HepG2 (cell line): Measurements from ENCODE around the gene SLC7A8. TPM values are rescaled to one million over a fixed set of nuclear protein-coding genes. Genes with fewer than 3 reads are reported as not detected.

Experiments used
- AGO2 ChIP-seq: fragments of 200-400 bp; formaldehyde crosslinking; optimal IDR thresholded peaks from 2 replicates; pipeline ENCODE3; 2017; ENCODE audit warnings: mild to moderate bottlenecking, low read depth, low read length, moderate library complexity
- ARHGAP35 ChIP-seq: sonication (generic); formaldehyde crosslinking; IDR thresholded peaks from 2 replicates; pipeline ENCODE4 v1.9.0; 2022; ENCODE audit warnings: mild to moderate bottlenecking, inconsistent platforms, moderate library complexity, missing genetic modification reagents, borderline replicate concordance
- ATF6 ChIP-seq: sonication (generic); formaldehyde crosslinking; conservative IDR thresholded peaks from 2 replicates; pipeline ENCODE4 v1.4.0; 2020; ENCODE audit warnings: missing genetic modification reagents
- BRCA1 ChIP-seq: sonication (generic); formaldehyde crosslinking; IDR thresholded peaks from 2 replicates; pipeline ENCODE4 v1.4.0; 2020; ENCODE audit warnings: missing genetic modification reagents
- CENPT ChIP-seq: sonication (generic); formaldehyde crosslinking; IDR thresholded peaks from 2 replicates; pipeline ENCODE4 v1.8.0; 2022; ENCODE audit warnings: low read depth, mild to moderate bottlenecking, moderate library complexity, missing genetic modification reagents
- ERF ChIP-seq: IDR thresholded peaks from 2 replicates; pipeline ENCODE4 v1.6.1; 2018; ENCODE audit warnings: missing biosample characterization, missing genetic modification reagents
- ETV6 ChIP-seq: sonication (generic); formaldehyde crosslinking; conservative IDR thresholded peaks from 2 replicates; pipeline ENCODE4 v1.4.0; 2020; ENCODE audit warnings: missing genetic modification reagents
- GLI4 ChIP-seq: sonication (generic); formaldehyde crosslinking; IDR thresholded peaks from 2 replicates; pipeline ENCODE4 v1.5.1; 2020; ENCODE audit warnings: missing genetic modification reagents, mild to moderate bottlenecking, moderate library complexity, borderline replicate concordance
- GMEB2 ChIP-seq: IDR thresholded peaks from 2 replicates; pipeline ENCODE4 v1.6.1; 2016; ENCODE audit warnings: missing biosample characterization, missing genetic modification reagents, low read depth
- GPBP1L1 ChIP-seq: sonication (generic); formaldehyde crosslinking; IDR thresholded peaks from 2 replicates; pipeline ENCODE4 v1.5.0; 2020; ENCODE audit warnings: mild to moderate bottlenecking, missing genetic modification reagents
- JUNB ChIP-seq: sonication (generic); formaldehyde crosslinking; IDR thresholded peaks from 2 replicates; pipeline ENCODE4 v1.8.0; 2022; ENCODE audit warnings: missing genetic modification reagents, mild to moderate bottlenecking, borderline replicate concordance
- MAF1 ChIP-seq: sonication (generic); formaldehyde crosslinking; IDR thresholded peaks from 2 replicates; pipeline ENCODE4 v1.5.0; 2020; ENCODE audit warnings: missing genetic modification reagents, borderline replicate concordance
- MIER2 ChIP-seq: IDR thresholded peaks from 2 replicates; pipeline ENCODE4 v1.6.1; 2016; ENCODE audit warnings: missing biosample characterization, missing genetic modification reagents
- MTERF4 ChIP-seq: sonication (generic); formaldehyde crosslinking; IDR thresholded peaks from 2 replicates; pipeline ENCODE4 v1.8.0; 2023; ENCODE audit warnings: mild to moderate bottlenecking, missing genetic modification reagents
- PTBP1 ChIP-seq: fragments of 200-400 bp; formaldehyde crosslinking; IDR thresholded peaks from 2 replicates; pipeline ENCODE4 v1.6.1; 2018; ENCODE audit warnings: low read length, low read depth; ENCODE audit not compliant: poor library complexity, severe bottlenecking
- RFX5 ChIP-seq: IDR thresholded peaks from 2 replicates; pipeline ENCODE4 v1.6.1; 2011; ENCODE audit warnings: low read depth, low read length, improper control_type of control experiment
- TIGD3 ChIP-seq: sonication (generic); formaldehyde crosslinking; IDR thresholded peaks from 2 replicates; pipeline ENCODE4 v1.5.1; 2020; ENCODE audit warnings: mild to moderate bottlenecking, missing genetic modification reagents, borderline replicate concordance
- ZNF329 ChIP-seq: sonication (generic); formaldehyde crosslinking; IDR thresholded peaks from 2 replicates; pipeline ENCODE4 v1.9.0; 2021; ENCODE audit warnings: low read depth, mild to moderate bottlenecking, missing genetic modification reagents
- ZNF367 ChIP-seq: sonication (generic); formaldehyde crosslinking; IDR thresholded peaks from 2 replicates; pipeline ENCODE4 v1.4.0; 2020; ENCODE audit warnings: missing genetic modification reagents, borderline replicate concordance
- ZNF557 ChIP-seq: sonication (generic); formaldehyde crosslinking; IDR thresholded peaks from 2 replicates; pipeline ENCODE4 v1.4.0; 2020; ENCODE audit warnings: missing genetic modification reagents
- ZNF660 ChIP-seq: sonication (generic); formaldehyde crosslinking; IDR thresholded peaks from 2 replicates; pipeline ENCODE4 v1.5.1; 2020; ENCODE audit warnings: mild to moderate bottlenecking, low read depth, missing genetic modification reagents, borderline replicate concordance
- ZNF703 ChIP-seq: sonication (generic); formaldehyde crosslinking; IDR thresholded peaks from 2 replicates; pipeline ENCODE4 v1.5.1; 2020; ENCODE audit warnings: missing genetic modification reagents, mild to moderate bottlenecking, moderate library complexity, borderline replicate concordance
- polyA plus RNA-seq, 8 experiments: library from polyadenylated mRNA; depleted of rRNA in 3 of 8; stranded (reverse) in 7 of 8; unstranded in 1 of 8; fragments of >200 nt; fragmentation: Illumina TruSeq in 4 of 8; extraction: Trizol in 4 of 8; gene quantifications; 2 replicates each; pipeline versions ENCODE4 v1.2.1 to v1.2.3, GENCODE V29; 2011 to 2016; ENCODE audit warnings: low read depth in 4 of 8, missing spikeins in 1 of 8, mixed read lengths in 1 of 8; ENCODE audit not compliant: insufficient read depth in 1 of 8
- total RNA-seq, 5 experiments: library from RNA; depleted of rRNA; stranded (reverse); fragments of >200 nt; fragmentation: Illumina TruSeq; extraction: Trizol; gene quantifications; 2 replicates each; pipeline ENCODE4 v1.2.3, GENCODE V29; 2016; ENCODE audit warnings: low read depth in 1 of 5

Gene SLC7A8
- total and polyA plus RNA-seq, 2 of the 13 experiments (the other 11 are each of a cell fraction or from before 2014, with no cell fraction given) = 0.25 TPM; not detected in 1

- TF ChIP-seq PTBP1 (peak; percentile 95), CENPT (CRISPR knock-in tag) (peak; percentile 98), JUNB (CRISPR knock-in tag) (no peak), ZNF557 (CRISPR knock-in tag) (peak; percentile 90; the same call in 1 of the 2 replicates), AGO2 (peak; percentile 99), ZNF329 (0 out of 2 replicates have a peak, but pooled peaks have one; percentile 86), ZNF367 (peak; percentile 92; the same call in 1 of the 2 replicates), ZNF660 (peak; percentile 95; the same call in 1 of the 2 replicates), ZNF703 (CRISPR knock-in tag) (no peak; the same call in 1 of the 2 replicates), ATF6 (CRISPR knock-in tag) (peak; percentile 18; the same call in 1 of the 2 replicates), RFX5 (no peak; the same call in 1 of the 2 replicates), ERF (CRISPR knock-in tag) (peak; percentile 85), MIER2 (CRISPR knock-in tag) (0 out of 2 replicates have a peak, but pooled peaks have one; percentile 41), TIGD3 (CRISPR knock-in tag) (peak; percentile 95), BRCA1 (CRISPR knock-in tag) (peak; percentile 97; the same call in 1 of the 2 replicates), ETV6 (CRISPR knock-in tag) (peak; percentile 96), GPBP1L1 (no peak), ARHGAP35 (CRISPR knock-in tag) (peak; percentile 100), MAF1 (peak; percentile 97), GLI4 (CRISPR knock-in tag) (peak; percentile 99), GMEB2 (peak; percentile 18; the same call in 1 of the 2 replicates), MTERF4 (CRISPR knock-in tag) (peak; percentile 93)
These were observed 88.7 kb downstream of the SLC7A8 start, which contains the start of gene ACIN1 (continued) for GRCh38 chr14:23094666-23095195.
